ENCODE results near the gene MIEN1.
"Not testable (repeated sequence)": the region's sequence is repeated elsewhere in the genome, so short reads cannot be mapped to it uniquely, and the experiment has no call there.

Gene MIEN1

DNA sequence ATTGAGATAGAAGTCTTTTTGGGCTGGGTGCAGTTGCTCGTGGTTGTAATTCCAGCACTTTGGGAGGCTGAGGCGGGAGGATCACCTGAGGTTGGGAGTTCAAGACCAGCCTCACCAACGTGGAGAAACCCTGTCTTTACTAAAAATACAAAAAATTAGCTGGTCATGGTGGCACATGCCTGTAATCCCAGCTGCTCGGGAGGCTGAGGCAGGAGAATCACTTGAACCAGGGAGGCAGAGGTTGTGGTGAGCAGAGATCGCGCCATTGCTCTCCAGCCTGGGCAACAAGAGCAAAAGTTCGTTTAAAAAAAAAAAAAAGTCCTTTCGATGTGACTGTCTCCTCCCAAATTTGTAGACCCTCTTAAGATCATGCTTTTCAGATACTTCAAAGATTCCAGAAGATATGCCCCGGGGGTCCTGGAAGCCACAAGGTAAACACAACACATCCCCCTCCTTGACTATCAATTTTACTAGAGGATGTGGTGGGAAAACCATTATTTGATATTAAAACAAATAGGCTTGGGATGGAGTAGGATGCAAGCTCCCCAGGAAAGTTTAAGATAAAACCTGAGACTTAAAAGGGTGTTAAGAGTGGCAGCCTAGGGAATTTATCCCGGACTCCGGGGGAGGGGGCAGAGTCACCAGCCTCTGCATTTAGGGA lies 31.0 kb downstream of the MIEN1 start:
- not testable (repeated sequence) for DNase-seq (ENCODE audit: low spot score)

DNA sequence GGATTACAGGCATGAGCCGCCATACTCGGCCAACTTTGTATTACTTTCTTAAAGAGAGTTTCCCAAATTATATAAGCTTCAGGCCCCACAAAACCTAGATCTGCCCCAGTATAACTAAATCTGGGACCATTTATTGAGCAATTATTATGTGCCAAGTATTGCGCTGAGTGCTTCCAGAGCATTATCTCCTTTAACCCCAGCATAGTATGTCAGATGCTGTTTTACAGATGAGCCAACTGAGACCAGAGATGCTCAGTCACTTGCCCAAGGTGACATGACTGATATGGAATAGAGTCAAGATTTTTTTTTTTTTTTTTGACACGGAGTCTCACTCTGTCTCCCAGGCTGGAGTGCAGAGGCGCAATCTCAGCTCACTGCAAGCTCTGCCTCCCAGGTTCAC lies 32.4 kb downstream of the MIEN1 start:
- DNase-seq (ENCODE audit: low spot score), result no peak

DNA sequence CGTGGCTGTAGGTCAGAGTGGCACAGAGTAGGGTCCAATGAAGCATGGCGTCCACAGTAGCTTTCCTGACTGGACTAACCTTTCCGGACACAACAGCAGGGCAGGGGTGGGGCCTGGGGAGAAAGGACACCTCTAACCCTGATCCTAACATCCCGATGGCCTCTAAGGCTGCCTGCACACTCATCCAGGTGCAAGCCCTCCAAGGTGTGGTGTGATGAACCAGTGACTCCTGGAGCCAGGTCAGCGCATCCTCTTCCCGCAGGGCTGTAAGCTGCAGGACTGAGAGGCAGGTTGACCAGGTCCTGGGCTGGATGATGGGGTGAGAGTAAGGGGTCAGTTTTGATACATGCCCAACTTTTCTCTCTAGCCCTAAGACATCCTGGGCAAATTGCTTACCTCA lies 33.6 kb downstream of the MIEN1 start:
- no peak for DNase-seq (ENCODE audit: low spot score)

DNA sequence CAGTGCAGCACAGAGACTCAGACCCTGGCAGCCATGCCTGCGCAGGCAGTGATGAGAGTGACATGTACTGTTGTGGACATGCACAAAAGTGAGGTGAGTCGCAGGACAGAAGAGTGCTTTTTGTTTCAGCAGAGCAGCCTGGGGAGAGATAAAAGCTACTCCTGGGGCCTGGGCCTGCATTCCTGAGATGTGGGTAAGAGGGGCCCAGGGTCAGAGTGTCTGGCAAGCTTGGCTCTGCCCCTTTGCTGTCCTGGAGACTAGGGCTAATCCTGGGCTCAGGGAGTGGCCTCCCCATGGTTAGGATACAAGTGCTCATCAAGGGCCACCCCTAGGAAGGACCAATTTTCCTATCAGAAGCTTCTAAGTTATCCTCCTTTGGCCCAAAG lies 35.2 kb downstream of the MIEN1 start:
- no peak for DNase-seq (ENCODE audit: low spot score)

DNA sequence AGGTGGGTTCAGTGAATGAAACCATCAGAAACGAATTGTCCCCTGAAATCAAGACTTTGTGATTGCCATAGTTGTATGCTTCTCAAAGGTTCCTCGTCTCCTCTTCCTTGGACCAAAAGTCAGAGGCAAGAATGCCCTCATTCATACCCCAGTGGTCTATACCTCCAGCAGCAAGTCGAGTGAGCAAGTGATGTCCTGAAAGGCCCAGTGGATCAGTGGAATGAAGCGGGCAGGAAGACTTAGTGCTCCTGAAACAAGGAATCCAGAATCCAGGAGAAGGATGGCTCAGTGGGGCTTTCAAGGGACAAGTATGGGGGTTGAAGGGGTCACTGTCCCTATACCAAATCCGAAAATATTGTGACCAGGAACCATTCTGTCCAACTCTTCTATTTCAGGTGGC lies 35.7 kb downstream of the MIEN1 start:
- no peak for DNase-seq (ENCODE audit: low spot score)

DNA sequence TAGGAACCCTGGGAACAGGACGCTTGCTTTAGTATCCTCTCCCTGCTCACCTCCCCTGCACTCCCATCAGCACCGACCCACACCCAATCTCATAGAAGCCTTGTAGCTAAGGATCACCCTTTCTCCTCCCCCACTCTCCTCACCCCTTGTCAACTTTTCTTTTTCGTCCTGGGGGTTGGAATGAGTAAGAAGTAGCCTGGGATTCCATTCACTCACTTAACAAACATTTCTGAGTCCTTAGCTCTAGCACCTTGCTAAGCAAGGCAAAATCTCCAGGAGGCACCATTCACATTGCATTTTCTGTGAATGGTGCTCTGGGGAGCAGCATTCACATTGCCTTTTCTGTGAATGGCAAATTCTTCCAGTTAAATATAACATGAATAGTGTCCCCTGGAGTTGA lies 41.4 kb downstream of the MIEN1 start:
- no peak for DNase-seq (ENCODE audit: low spot score)

DNA sequence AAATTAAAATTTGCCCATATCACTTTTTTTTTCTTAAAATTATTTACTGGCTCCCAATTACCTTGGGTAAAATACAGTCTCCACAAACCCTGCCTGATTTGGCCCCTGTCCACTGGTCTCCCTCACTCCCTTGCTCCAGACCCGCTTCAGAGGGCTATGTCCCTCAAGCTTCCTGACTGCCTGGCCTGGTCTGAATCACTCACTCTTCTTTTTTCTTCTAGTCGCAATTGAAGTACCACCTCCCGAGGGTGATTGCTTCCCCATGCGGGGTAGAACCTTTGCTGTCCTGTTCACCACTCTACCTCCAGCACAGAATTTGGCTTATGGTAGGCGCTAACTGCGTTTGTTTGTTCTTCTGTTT lies 41.9 kb downstream of the MIEN1 start:
- DNase-seq (ENCODE audit: low spot score), result no peak

DNA sequence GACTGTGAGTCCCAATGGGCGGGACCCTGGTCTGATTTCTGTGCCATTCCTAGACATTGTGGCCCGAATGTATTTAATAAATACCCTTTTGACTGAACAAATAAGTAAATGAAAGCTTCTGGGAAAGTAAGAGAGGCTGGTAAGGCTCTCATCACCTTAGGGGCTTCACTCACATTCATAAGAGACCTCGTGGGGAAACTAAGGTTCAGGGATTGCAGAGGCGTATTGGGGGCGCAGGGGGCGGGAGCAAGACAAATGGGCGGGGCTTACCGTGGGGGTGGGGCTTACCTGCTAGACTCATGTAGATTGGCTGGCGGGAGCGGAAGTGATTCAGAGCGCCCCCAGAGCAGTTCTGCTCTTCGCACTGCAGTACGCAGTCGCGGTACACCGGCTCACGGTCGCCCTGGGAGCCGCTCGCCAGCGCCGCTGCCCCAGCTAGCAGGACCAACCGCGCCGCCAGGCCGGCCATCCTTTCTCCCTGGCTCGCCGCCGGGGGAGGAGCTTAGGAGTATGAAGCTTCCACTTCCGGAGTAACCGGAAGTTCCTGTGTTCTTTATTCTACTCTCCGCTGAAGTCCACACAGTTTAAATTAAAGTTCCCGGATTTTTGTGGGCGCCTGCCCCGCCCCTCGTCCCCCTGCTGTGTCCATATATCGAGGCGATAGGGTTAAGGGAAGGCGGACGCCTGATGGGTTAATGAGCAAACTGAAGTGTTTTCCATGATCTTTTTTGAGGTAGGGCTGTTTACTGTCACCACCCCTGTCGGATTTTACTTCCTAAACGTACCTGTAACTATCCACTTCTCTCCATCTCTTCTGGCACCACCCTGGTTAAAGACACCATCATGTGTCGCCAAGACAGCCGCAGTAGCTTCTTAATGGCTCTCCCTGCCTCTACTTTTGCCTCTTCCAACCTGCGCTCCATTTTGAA lies 42.5 kb downstream of the MIEN1 start, which contains the start of gene PGAP3:
Gene PGAP3 (minus strand): TSS at position 512 of the 929 bp plus-strand sequence. CDS start 43 bp downstream, at position 469.
- peak; percentile 79 for DNase-seq (ENCODE audit: low spot score)

DNA sequence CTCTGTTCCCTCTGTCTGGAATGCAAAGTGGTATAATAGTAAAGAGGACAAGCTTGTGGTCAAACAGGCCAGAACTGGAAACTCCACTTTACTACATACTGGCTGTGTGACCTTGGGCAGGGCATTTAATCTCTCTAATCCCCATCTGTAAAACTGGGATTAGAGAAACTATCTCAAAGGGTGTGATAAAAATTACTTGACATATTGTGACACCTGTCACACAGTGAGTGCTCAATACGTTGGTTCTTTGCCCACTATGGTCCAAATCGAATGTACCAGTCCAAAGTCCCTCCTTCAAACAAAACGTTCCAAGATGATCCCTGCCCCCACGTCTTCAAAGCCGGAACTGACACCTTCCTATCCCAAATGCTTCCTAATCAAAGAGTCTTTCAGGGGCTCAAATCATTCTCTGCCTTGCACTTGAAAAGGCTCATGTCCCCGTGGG lies 43.2 kb downstream of the MIEN1 start:
- DNase-seq (ENCODE audit: low spot score), result no peak

DNA sequence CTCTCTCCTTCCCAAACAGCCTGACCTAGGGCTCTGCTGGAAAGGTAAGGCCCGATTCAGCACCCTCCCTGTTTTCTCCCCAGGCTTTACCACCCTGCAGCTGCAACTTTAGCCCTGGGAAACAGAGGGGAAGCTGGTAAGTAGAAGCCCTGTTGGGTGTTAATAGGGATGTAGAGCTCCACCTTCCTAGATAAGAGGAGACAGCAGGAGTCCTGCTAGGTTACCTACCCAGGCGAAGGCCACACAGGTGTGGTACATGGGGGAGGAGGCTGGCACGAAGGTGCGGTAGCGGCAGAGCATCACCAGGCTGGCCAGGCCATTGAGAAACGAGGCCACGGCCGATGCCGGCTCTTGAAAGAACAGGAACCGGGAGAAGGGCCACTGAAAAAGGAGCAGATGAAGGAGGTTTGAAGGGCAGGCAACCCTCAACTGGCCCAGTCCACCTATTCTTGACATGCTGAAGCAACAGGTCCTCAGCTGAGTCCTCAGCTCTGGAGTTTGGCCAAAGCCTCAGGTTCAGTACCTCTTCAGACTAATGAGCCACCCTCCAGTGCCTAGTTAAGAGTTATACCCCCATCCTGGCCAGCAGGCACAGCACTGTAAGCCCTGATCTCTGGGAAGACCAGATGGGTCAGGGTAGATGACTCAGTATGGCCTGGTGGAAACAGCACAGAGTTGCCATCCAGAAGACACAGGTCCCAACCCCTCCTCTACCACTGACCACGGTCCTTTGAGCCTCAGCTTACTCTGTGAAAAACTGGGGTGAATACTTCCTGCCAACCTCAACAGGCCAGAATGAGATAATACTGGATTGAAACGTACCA lies 45.8 kb downstream of the MIEN1 start:
- DNase-seq (ENCODE audit: low spot score), result no peak

DNA sequence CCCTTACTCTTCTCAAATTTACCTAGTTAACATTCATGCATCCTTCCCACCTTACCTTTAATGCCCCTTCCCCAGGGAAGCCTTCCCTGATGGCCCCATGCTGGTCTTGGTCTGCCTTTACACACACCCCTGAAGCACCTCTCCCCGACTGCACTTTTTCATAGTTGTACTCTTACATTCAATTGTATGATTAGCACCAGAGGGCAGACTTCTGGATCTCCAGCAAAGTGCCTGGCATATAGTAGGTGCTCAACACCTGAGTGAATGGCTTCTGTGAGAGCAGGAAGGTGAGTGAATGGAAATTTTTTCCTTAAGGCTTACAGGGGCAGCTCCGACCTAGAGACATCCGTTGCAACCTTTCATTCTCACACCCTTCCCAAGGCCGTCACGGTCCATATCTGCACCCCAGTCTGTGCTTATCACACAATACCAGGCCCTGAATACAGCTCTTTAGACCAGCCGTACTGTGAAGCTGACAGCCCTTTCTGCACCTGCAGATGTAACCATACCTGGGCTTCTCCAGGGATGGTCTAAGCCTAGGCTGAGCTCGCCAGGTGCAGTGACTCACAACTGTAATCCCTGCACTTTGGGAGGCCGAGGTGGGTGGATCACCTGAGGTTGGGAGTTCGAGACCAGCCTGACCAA lies 46.9 kb downstream of the MIEN1 start:
- no peak for DNase-seq (ENCODE audit: low spot score)

DNA sequence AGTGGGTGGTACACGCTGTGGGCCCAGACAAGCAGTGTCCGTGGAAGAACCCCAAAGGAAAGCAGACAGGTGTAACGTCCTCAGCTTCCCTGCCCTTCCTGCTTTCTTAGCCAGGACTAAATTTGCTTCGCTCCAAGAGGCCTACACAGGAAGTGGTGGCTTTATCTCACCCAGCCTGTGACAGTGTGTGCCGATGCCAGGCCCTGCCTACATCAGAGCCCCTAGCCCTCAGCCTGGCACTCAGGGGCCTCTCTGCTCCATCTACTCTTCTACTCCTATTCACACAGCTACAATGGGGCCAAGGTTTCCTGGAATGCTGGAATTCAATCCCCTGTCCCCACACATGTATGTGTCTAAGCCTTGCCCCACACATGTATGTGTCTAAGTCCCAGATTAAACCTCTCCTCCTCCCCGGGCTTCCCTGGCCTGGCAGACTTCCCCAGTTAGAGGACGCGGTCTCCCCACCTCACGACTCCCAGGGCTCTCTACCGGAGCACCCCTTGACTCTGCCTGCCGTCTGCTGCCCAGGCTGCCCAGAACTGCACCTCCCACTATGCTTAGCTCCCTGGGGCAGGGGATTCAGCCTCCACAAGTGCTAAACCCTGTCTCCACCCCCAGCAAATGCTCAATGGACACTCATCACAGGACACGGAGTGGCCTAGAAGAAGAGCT lies 50.7 kb downstream of the MIEN1 start:
- DNase-seq (ENCODE audit: low spot score), result no peak
